H1 (cell line): ENCODE results near the gene NLRC5. TPM values are rescaled to one million over a fixed set of nuclear protein-coding genes. Genes with fewer than 3 reads are reported as not detected.

Experiments
- EGR1 ChIP-seq: IDR thresholded peaks from 2 replicates; pipeline ENCODE4 v1.6.1; 2011; ENCODE audit warnings: low read depth, low read length, borderline replicate concordance
- EP300 ChIP-seq, 2 experiments: IDR thresholded peaks; 1 replicate in 1 of 2; 2 replicates in 1 of 2; pipeline ENCODE4 v1.6.1; 2011 to 2012; ENCODE audit warnings: low read depth in 2 of 2, low read length in 2 of 2, mild to moderate bottlenecking in 2 of 2, borderline replicate concordance in 1 of 2, inconsistent platforms in 1 of 2, moderate library complexity in 1 of 2
- NANOG ChIP-seq: IDR thresholded peaks from 2 replicates; pipeline ENCODE4 v1.6.1; 2011; ENCODE audit warnings: low read length, low read depth, mild to moderate bottlenecking, inconsistent platforms; ENCODE audit not compliant: insufficient read depth, poor library complexity, severe bottlenecking
- TCF12 ChIP-seq: IDR thresholded peaks from 2 replicates; pipeline ENCODE4 v1.6.1; 2011; ENCODE audit warnings: low read depth, mild to moderate bottlenecking, low read length
- polyA plus RNA-seq, 7 experiments: library from polyadenylated mRNA; depleted of rRNA in 3 of 7; stranded (reverse) in 5 of 7; unstranded in 2 of 7; fragments of >200 nt in 5 of 7; fragments of 200-250 nt in 2 of 7; gene quantifications; 1 replicate in 5 of 7; 2 replicates in 1 of 7; 4 replicates in 1 of 7; pipeline versions ENCODE4 v1.2.1 to v1.2.3, GENCODE V29; 2011 to 2013; ENCODE audit warnings: missing spikeins in 2 of 7, mixed read lengths in 2 of 7
- total RNA-seq: library from RNA; stranded (reverse); fragmentation: NEBNext Ultra II Directional; extraction: Animal tissue kit (Norgen Biotek cat#: 25700); gene quantifications from 2 replicates; pipeline ENCODE4 v1.2.1, GENCODE V29; 2021
- TF ChIP-seq, protein P1 (sequence below), 3 experiments: IDR thresholded peaks; 1 replicate in 2 of 3; 2 replicates in 1 of 3; pipeline versions ENCODE4 v1.5.1 to v1.6.1; 2011; ENCODE audit warnings: low read length in 3 of 3, mild to moderate bottlenecking in 3 of 3, inconsistent platforms in 2 of 3, low read depth in 1 of 3, moderate library complexity in 1 of 3; ENCODE audit not compliant: insufficient read depth in 1 of 3; ENCODE audit errors: control extremely low read depth in 1 of 3
- TF ChIP-seq, protein P2 (sequence below): IDR thresholded peaks from 2 replicates; pipeline ENCODE4 v1.6.1; 2011; ENCODE audit warnings: low read depth, mild to moderate bottlenecking, low read length; ENCODE audit not compliant: insufficient read depth

Gene NLRC5
- total and polyA plus RNA-seq, 2 of the 8 experiments (the other 6 are each of a cell fraction or from before 2014, with no cell fraction given), result 2.2 to 3.2 TPM

GRCh38 chr16:57020651-57021050 is 31.3 kb downstream of the NLRC5 start (continued):
- TF ChIP-seq, protein P1, sequence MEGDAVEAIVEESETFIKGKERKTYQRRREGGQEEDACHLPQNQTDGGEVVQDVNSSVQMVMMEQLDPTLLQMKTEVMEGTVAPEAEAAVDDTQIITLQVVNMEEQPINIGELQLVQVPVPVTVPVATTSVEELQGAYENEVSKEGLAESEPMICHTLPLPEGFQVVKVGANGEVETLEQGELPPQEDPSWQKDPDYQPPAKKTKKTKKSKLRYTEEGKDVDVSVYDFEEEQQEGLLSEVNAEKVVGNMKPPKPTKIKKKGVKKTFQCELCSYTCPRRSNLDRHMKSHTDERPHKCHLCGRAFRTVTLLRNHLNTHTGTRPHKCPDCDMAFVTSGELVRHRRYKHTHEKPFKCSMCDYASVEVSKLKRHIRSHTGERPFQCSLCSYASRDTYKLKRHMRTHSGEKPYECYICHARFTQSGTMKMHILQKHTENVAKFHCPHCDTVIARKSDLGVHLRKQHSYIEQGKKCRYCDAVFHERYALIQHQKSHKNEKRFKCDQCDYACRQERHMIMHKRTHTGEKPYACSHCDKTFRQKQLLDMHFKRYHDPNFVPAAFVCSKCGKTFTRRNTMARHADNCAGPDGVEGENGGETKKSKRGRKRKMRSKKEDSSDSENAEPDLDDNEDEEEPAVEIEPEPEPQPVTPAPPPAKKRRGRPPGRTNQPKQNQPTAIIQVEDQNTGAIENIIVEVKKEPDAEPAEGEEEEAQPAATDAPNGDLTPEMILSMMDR (IDR thresholded peaks at IDR 0.05; ENCODE audit: control extremely low read depth in 1 of 3, insufficient read depth in 1 of 3, low read depth in 1 of 3, low read length in 3 of 3), result no peak
- TF ChIP-seq EGR1, result no peak
- no peak for TF ChIP-seq EP300 (IDR thresholded peaks at IDR 0.05; ENCODE audit: borderline replicate concordance in 1 of 2, low read depth in 2 of 2, low read length in 2 of 2)
- TF ChIP-seq, protein P2, sequence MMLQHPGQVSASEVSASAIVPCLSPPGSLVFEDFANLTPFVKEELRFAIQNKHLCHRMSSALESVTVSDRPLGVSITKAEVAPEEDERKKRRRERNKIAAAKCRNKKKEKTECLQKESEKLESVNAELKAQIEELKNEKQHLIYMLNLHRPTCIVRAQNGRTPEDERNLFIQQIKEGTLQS, result no peak
- no peak for TF ChIP-seq TCF12
- TF ChIP-seq NANOG, result no peak
